Mucosa of descending colon (tissue), 3 donors: ENCODE measurements around the gene EDN2. TPM values are rescaled to one million over a fixed set of nuclear protein-coding genes. Genes with fewer than 3 reads are reported as not detected.
A peak's percentile ranks its signal among the peaks of the same experiment; 100 is the strongest.

Experiments used
- ATAC-seq: fragments of 200-7000 bp; cut with Tn5 transposase; one replicate; pipeline ENCODE4 v1.9.1; 2020; ENCODE audit warnings: mild to moderate bottlenecking, moderate library complexity
- DNase-seq, 3 donors: peaks; one replicate each; pipeline ENCODE4 v3.0.0-alpha.2; 2020
- H3K36me3 ChIP-seq: fragments of 200-600 bp; one replicate; pipeline ENCODE4 v1.8.0; 2021; ENCODE audit warnings: low read depth, mild to moderate bottlenecking
- H3K4me1 ChIP-seq: fragments of 200-600 bp; one replicate; pipeline ENCODE4 v1.8.0; 2021; ENCODE audit warnings: low read depth, mild to moderate bottlenecking
- H3K4me3 ChIP-seq: fragments of 200-600 bp; one replicate; pipeline ENCODE4 v1.8.0; 2021; ENCODE audit warnings: mild to moderate bottlenecking
- H3K9me3 ChIP-seq: fragments of 200-600 bp; one replicate; pipeline ENCODE4 v1.8.0; 2021; ENCODE audit warnings: mild to moderate bottlenecking
- CTCF ChIP-seq: fragments of 200-600 bp; IDR thresholded peaks from one replicate; pipeline ENCODE4 v1.8.0; 2022; ENCODE audit warnings: antibody characterized with exemption, mild to moderate bottlenecking
- intact Hi-C, 2 donors: fragments of 100-400 bp; cut with DNase I in 1 of 2; cut with micrococcal nuclease in 1 of 2; formaldehyde crosslinking; loops; one replicate each; pipeline versions ENCODE4 v1.11.0 to v1.11.1; 2022; cut with DNase I, micrococcal nuclease
- total RNA-seq, 3 donors: library from RNA; stranded (reverse); fragmentation: NEBNext Ultra II Directional in 2 of 3; extraction: Animal tissue kit (Norgen Biotek cat#: 25700) in 2 of 3; gene quantifications; one replicate each; pipeline versions ENCODE4 v1.2.1 to v1.2.4, GENCODE V29; 2021 to 2023
- donor health status: DM: no; HTN: no; CAD: no; lungs with moderate emphysema.
- donor health status: DM: no; HTN: no; CAD: no.
- donor health status: DM: no; HTN: yes; CAD: no.

Gene EDN2
- total RNA-seq, 3 donors from 2014 or later: 1.6 to 5.8 (median 2.0) TPM

DNA sequence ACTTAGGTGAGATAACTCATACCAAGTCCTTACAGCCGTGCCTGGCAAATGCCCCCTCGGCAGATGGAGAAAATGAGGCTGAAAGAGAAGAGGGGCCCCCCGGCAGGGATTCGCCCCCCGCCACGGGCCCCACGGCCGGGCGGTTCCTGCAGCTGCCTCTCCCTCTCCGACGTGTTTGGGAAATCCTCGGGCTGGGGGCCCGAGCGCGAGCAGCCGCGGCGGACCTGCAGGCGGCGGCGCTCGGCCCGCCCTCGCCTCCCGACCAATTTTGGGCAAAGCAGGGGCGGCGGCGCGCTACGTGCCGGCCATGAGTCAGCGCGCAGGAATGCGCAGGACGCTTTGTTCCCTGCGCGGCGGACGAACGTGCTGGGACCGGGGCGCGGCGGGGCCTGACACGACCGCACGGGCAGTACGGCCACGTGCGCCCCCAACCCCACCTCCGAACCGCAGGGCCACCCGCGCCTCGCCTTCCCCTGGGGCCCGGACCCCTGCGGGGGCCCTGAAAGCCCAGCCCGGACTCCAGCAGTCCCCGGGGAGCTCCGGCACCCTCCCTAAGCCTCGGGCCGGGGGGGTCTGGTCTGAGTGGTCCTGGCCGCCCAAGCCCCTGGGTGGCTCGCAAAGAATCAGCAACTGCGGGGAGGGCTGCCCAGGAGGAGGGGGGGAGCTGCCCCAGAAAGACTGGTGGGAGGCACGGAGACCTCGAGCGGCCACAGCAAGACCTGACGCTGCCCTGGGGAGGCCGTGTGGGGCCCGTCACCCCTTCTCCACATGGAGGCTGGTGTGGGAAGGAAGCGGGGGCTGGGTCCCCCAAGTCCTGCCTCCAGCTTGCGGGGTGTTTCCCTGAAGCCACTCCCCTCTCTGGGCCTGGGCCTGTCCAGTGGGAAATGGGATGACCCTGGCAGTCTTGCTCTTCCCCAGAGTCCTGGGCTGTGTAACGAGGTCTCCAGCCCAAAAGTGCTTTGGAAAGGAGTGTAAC, 11.9 kb upstream of the EDN2 start:
- intact Hi-C loops: no loop called here
- no peak for TF ChIP-seq CTCF
- Histone ChIP-seq H3K4me1 (peaks cover 51% of the 10 kb centered on the region), H3K9me3 (no peaks in the 10 kb centered on the region), H3K4me3 (no peak overlapping the region), H3K36me3 (no peaks in the 10 kb centered on the region)
- peak; percentile 66 for ATAC-seq
- peak; percentile 72 to 84 (median 84) for DNase-seq

DNA sequence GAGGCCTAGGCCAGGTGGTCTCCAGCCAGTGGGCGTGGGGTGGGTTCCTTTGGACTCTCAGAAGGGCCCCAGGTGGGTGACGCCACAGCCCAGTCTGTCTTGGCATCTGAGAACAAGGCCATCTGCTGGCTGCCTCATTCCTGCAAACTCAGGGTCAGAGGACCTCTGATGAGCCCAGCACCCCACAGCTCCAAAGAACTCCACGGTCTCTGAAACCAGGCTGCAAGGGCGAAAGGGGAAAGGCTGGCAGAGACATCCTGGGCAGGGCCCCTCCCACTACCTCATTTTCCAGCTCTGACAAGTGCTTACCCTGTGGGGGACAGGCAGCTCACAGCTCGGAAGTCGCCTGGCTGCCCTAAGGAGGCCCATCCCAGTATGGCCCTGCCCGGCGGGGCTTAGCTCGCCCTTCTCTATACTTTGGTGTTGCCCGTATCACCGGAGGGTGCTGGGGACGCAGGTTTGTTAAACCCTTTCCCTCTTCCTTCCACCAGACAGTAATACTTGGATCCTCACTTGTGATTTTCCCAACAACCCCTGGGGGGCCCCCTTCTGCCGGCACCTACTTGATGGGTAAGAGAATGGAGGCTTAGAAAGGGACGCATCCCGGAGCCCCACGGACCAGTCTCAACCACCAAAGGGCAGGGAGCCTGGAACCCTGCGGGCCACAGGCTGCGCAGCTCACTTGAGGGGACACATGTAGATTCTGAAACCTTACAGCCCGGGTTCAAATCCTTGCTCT, 10.9 kb upstream of the EDN2 start:
- Histone ChIP-seq H3K4me3 (no peak overlapping the region), H3K4me1 (peaks cover 43% of the 10 kb centered on the region), H3K36me3 (no peaks in the 10 kb centered on the region), H3K9me3 (no peaks in the 10 kb centered on the region)
- ATAC-seq (no peak), DNase-seq (peak; percentile 35 to 50 (median 48))
- intact Hi-C loops: no loop called here
- TF ChIP-seq CTCF: no peak

DNA sequence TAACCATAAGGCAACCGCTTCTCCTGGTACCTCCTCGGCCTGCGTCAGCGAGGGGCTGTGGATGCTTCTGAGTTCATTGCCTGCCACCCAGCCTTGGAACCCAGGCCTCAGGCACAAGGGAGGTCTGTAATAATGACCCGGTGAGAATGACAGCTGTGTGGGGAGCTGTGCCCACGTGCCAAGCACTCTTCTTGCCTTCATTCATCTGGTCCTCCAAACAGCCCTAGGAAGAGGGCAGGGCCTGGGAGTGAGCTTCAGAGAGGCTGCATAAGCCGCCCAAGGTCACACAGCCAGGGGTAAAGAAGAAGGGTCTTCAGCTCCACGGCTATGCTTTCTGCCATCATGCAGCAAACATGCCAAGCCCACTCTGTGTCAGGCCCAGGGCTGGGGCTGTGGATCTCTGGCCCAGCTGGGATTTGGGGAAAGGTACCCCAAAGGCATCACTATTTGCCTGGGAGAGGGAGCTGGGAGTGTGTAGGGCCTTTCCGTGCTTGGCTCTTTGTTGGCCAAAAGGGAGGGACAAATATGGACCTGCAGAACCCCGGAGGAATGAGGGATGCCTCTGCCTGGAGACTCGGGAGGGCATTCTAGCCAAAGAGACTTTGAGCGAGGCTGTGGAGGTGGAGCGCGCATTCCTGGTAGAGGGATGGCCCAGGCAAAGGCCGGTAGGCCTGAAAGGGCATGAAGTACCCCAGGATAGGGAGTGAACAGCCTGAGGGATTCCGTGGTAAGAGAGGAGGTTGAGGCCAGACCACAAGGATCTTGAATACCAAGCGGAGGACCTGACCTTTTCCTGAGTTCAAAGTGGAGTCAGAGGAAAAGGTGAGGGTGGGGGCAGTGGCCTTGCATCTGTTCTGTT, 10.1 kb upstream of the EDN2 start:
- H3K4me3 ChIP-seq: no peak overlapping the region
- no peaks in the 10 kb centered on the region for H3K36me3 ChIP-seq
- no peak for ATAC-seq
- intact Hi-C loops: no loop called here
- peaks cover 35% of the 10 kb centered on the region for H3K4me1 ChIP-seq
- peak in 2 of 3 donors; percentile 29 for DNase-seq
- H3K9me3 ChIP-seq: no peaks in the 10 kb centered on the region
- no peak for TF ChIP-seq CTCF

DNA sequence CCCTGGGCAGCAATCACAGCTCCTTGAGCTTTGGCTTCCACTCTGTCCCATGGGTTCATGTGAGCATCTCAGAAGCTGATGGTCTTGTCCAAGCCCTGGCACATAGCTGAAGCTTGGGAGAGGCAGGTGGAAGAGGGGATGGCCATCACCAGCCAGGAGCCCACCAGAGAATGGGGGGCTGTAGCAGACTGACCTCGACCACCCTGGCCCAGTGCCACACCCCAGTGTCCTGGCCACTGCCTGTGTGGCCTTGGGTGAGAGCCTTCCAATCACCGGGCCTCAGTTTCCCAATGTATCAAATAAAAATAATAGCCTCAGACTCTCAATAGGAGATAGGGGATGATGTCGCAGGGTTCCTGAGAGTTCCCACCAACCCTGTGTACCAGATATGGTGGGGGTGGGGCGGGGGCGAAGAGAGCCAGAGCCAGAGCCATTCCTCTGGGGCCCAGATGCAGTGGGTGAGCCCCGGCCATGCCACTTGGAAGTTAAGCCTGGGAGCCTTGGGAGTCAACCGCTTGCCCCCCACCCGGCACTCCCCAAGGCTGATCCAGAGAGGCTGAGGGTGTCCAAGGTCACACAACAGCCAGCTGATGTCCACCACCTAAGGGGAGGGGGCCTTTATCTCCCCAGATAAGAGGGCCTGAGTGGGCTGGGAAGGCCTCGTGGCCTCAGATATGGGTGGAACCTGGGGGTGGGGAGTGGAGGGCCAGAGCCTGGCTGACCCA, 9.3 kb upstream of the EDN2 start:
- intact Hi-C loops: no loop called here
- Histone ChIP-seq H3K4me3 (no peak overlapping the region), H3K36me3 (no peaks in the 10 kb centered on the region), H3K4me1 (peaks cover 27% of the 10 kb centered on the region), H3K9me3 (no peaks in the 10 kb centered on the region)
- ATAC-seq: no peak
- peak in 2 of 3 donors; percentile 23 to 43 for DNase-seq
- TF ChIP-seq CTCF: no peak
